GM23248 (cell line): ENCODE measurements around the gene C2CD2L. TPM values are rescaled to one million over a fixed set of nuclear protein-coding genes. Genes with fewer than 3 reads are reported as not detected.

Source experiments
- DNase-seq: peaks from one replicate; pipeline ENCODE4 v3.0.0-alpha.2; 2015
- H2AFZ ChIP-seq: fragments of 200-600 bp; sonication (generic); 2 replicates; pipeline ENCODE4 v1.6.1; 2016; ENCODE audit warnings: antibody characterized with exemption
- H3F3A ChIP-seq: fragments of 200-600 bp; sonication (generic); 2 replicates; pipeline ENCODE4 v1.6.1; 2016; ENCODE audit warnings: mild to moderate bottlenecking, antibody characterized with exemption, mixed run types; ENCODE audit not compliant: insufficient read depth
- H3K27ac ChIP-seq: fragments of 200-600 bp; sonication (generic); 2 replicates; pipeline ENCODE4 v1.5.1; 2016; ENCODE audit warnings: mild to moderate bottlenecking
- H3K27me3 ChIP-seq: fragments of 200-600 bp; sonication (generic); replicated peaks from 2 replicates; pipeline ENCODE4 v1.6.1; 2016; ENCODE audit warnings: mild to moderate bottlenecking; ENCODE audit not compliant: insufficient read depth
- H3K36me3 ChIP-seq: fragments of 200-600 bp; sonication (generic); 2 replicates; pipeline ENCODE4 v1.6.1; 2016; ENCODE audit warnings: low read depth, mild to moderate bottlenecking
- H3K4me1 ChIP-seq: fragments of 200-600 bp; sonication (generic); 2 replicates; pipeline ENCODE4 v1.6.1; 2016; ENCODE audit warnings: mild to moderate bottlenecking; ENCODE audit not compliant: insufficient read depth
- H3K4me2 ChIP-seq: fragments of 200-600 bp; sonication (generic); one replicate; pipeline ENCODE4 v1.6.1; 2016; ENCODE audit warnings: mild to moderate bottlenecking; ENCODE audit not compliant: unreplicated experiment
- H3K4me3 ChIP-seq: fragments of 200-600 bp; sonication (generic); 2 replicates; pipeline ENCODE4 v1.5.1; 2016; ENCODE audit warnings: mild to moderate bottlenecking
- H3K79me2 ChIP-seq: fragments of 200-600 bp; sonication (generic); 2 replicates; pipeline ENCODE4 v1.6.1; 2016; ENCODE audit warnings: mild to moderate bottlenecking; ENCODE audit not compliant: insufficient read depth
- H3K9ac ChIP-seq: fragments of 200-600 bp; sonication (generic); 2 replicates; pipeline ENCODE4 v1.6.1; 2016; ENCODE audit warnings: mild to moderate bottlenecking
- H3K9me2 ChIP-seq: fragments of 200-600 bp; sonication (generic); 2 replicates; pipeline ENCODE4 v1.6.1; 2016; ENCODE audit warnings: mixed run types, mild to moderate bottlenecking, moderate library complexity; ENCODE audit not compliant: insufficient read depth
- H3K9me3 ChIP-seq: fragments of 200-600 bp; sonication (generic); one replicate; pipeline ENCODE4 v1.6.1; 2017; ENCODE audit warnings: low read depth
- H4K20me1 ChIP-seq: fragments of 200-600 bp; sonication (generic); 2 replicates; pipeline ENCODE4 v1.6.0; 2016; ENCODE audit not compliant: insufficient read depth
- EZH2 ChIP-seq: fragments of 200-600 bp; sonication (generic); IDR thresholded peaks from 2 replicates; pipeline ENCODE4 v1.6.1; 2018; ENCODE audit warnings: antibody characterized with exemption, mild to moderate bottlenecking; ENCODE audit not compliant: insufficient read depth, poor library complexity, severe bottlenecking
- EZH2phosphoT487 ChIP-seq: fragments of 200-600 bp; sonication (generic); IDR thresholded peaks from 2 replicates; pipeline ENCODE4 v1.6.1; 2018; ENCODE audit warnings: antibody characterized with exemption, moderate library complexity, mild to moderate bottlenecking, low read depth; ENCODE audit not compliant: insufficient read depth
- WGBS, 2 experiments: methylation state at CpG; one replicate each; pipeline ENCODE4 v1.1.6; 2015 to 2017; ENCODE audit warnings: low lambda C conversion rate in 2 of 2, low coverage in 1 of 2; ENCODE audit errors: missing lambda C conversion rate in 2 of 2; 5-methylcytosine and 5-hydroxymethylcytosine counted together
- in situ Hi-C: fragments of 300-500 bp; cut with MboI; formaldehyde crosslinking; loops from 2 replicates; pipeline ENCODE4 v1.15.0; 2020
- polyA plus RNA-seq: library from polyadenylated mRNA; unstranded; fragments of >200 nt; fragmentation: Nextera tagmentation; extraction: Ambion mirVana; gene quantifications from 2 replicates; pipeline ENCODE4 v1.2.1, GENCODE V29; 2016
- total RNA-seq: library from RNA; depleted of rRNA; stranded (reverse); fragments of >200 nt; shearing (Covaris generic); gene quantifications from 2 replicates; pipeline ENCODE4 v1.2.3, GENCODE V29; 2014

The C2CD2L gene
- total and polyA plus RNA-seq, 2 experiments from 2014 or later, result 2.6 to 4.1 TPM

GRCh38 chr11:119107538-119108145 is 498 bp downstream of the C2CD2L start:
- peak overlapping the region; percentile 96 for H2AFZ ChIP-seq
- no peaks in the 10 kb centered on the region for H3K27me3 ChIP-seq
- no peaks in the 10 kb centered on the region for H3K9me3 ChIP-seq
- peaks cover 12% of the 10 kb centered on the region; the same call in 1 of the 2 replicates for H3F3A ChIP-seq
- peak overlapping the region; percentile 90 for H3K9ac ChIP-seq
- peak overlapping the region; percentile 94 for H3K4me3 ChIP-seq
- peaks cover 24% of the 10 kb centered on the region for H3K4me1 ChIP-seq
- 1% methylated on average over 36 to 48 of the region's 65 CpGs for WGBS, 2 experiments
- peak; percentile 48 for DNase-seq
- no peaks in the 10 kb centered on the region for H3K36me3 ChIP-seq
- no peaks in the 10 kb centered on the region for H3K9me2 ChIP-seq
- in situ Hi-C loops, result no loop called here
- peaks cover 44% of the 10 kb centered on the region for H3K79me2 ChIP-seq
- H3K27ac ChIP-seq, result peak overlapping the region; percentile 24; the same call in 1 of the 2 replicates
- peak overlapping the region; percentile 84 for H3K4me2 ChIP-seq
- no peak for TF ChIP-seq EZH2
- no peak for TF ChIP-seq EZH2phosphoT487
- H4K20me1 ChIP-seq, result no peaks in the 10 kb centered on the region

GRCh38 chr11:119108146-119108856 is 1.2 kb downstream of the C2CD2L start:
- DNase-seq, result peak; percentile 37
- no peaks in the 10 kb centered on the region for H3K9me2 ChIP-seq
- in situ Hi-C loops, result no loop called here
- H3K9me3 ChIP-seq, result no peaks in the 10 kb centered on the region
- H3K4me1 ChIP-seq, result peaks cover 18% of the 10 kb centered on the region
- H3F3A ChIP-seq, result 0 out of 2 replicates have a peak, but pooled peaks cover 5% of the 10 kb centered on the region
- WGBS, 2 experiments, result 26 to 32% methylated on average over 7 to 8 of the region's 8 CpGs
- peak overlapping the region; percentile 84 for H3K4me2 ChIP-seq
- H4K20me1 ChIP-seq, result no peaks in the 10 kb centered on the region
- H3K36me3 ChIP-seq, result no peaks in the 10 kb centered on the region
- H2AFZ ChIP-seq, result peak overlapping the region; percentile 96
- peak overlapping the region; percentile 24; the same call in 1 of the 2 replicates for H3K27ac ChIP-seq
- no peak for TF ChIP-seq EZH2
- no peaks in the 10 kb centered on the region for H3K27me3 ChIP-seq
- H3K79me2 ChIP-seq, result peaks cover 42% of the 10 kb centered on the region
- H3K9ac ChIP-seq, result peak overlapping the region; percentile 90
- H3K4me3 ChIP-seq, result peak overlapping the region; percentile 94

GRCh38 chr11:119108857-119109221 is 1.7 kb downstream of the C2CD2L start:
- Histone ChIP-seq H3K4me2 (peak overlapping the region; percentile 84), H3K4me1 (peaks cover 17% of the 10 kb centered on the region), H3K27me3 (no peaks in the 10 kb centered on the region), H3K9me3 (no peaks in the 10 kb centered on the region), H3K36me3 (no peaks in the 10 kb centered on the region; the same call in 1 of the 2 replicates), H3K79me2 (peaks cover 36% of the 10 kb centered on the region), H3K9me2 (no peaks in the 10 kb centered on the region), H2AFZ (no peak overlapping the region), H3K27ac (no peak overlapping the region), H4K20me1 (no peaks in the 10 kb centered on the region), H3K4me3 (peak overlapping the region; percentile 94), H3K9ac (no peak overlapping the region), H3F3A (no peaks in the 10 kb centered on the region)
- 88 to 97% methylated on average over 2 of the region's 2 CpGs for WGBS, 2 experiments
- in situ Hi-C loops, result no loop called here
- no peak for DNase-seq
- no peak for TF ChIP-seq EZH2
- no peak for TF ChIP-seq EZH2phosphoT487

- Histone ChIP-seq H3K9me2 (no peaks in the 10 kb centered on the region), H3F3A (no peaks in the 10 kb centered on the region), H3K27ac (no peak overlapping the region), H3K4me1 (peaks cover 17% of the 10 kb centered on the region), H3K9ac (no peak overlapping the region), H3K27me3 (no peaks in the 10 kb centered on the region), H3K4me3 (no peak overlapping the region), H3K4me2 (no peak overlapping the region), H3K36me3 (no peaks in the 10 kb centered on the region; the same call in 1 of the 2 replicates), H3K79me2 (peaks cover 36% of the 10 kb centered on the region), H2AFZ (no peak overlapping the region), H4K20me1 (no peaks in the 10 kb centered on the region), H3K9me3 (no peaks in the 10 kb centered on the region)
- DNase-seq, result no peak
- no peak for TF ChIP-seq EZH2phosphoT487
- TF ChIP-seq EZH2, result no peak
- in situ Hi-C loops, result no loop called here
- 69 to 70% methylated on average over 3 of the region's 3 CpGs for WGBS, 2 experiments
These were observed 2.7 kb downstream of the C2CD2L start for GRCh38 chr11:119109843-119110242.
